Measurements from ENCODE around the gene RNF157.
"Not testable (repeated sequence)": the region's sequence is repeated elsewhere in the genome, so short reads cannot be mapped to it uniquely, and the experiment has no call there.

Gene RNF157

GRCh38 chr17:76254275-76254674 lies 14.0 kb upstream of the RNF157 start:
- DNase-seq (ENCODE audit: low read depth) = no peak

DNA sequence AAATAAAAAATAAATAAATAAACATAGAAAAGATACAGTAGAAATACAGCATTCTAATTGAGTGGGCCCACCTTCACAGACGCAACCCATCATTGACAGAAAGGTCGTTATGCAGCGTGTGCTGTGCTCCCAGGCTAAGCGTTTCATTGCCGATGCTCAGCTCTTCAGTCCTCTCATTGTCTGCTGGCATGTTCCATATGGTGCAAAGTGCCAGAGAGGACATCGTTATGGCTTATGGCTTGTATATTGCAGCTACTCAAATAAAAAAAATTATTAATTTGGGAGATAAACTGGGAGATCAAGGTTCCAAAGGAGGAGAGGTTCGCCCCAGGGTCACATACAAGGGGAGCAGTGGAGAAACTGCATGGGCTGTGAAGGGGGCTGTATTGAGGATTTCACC lies 13.5 kb upstream of the RNF157 start:
- no peak for DNase-seq (ENCODE audit: low read depth)

GRCh38 chr17:76252967-76253766 lies 12.9 kb upstream of the RNF157 start:
- DNase-seq (ENCODE audit: low read depth) = not testable (repeated sequence)

DNA sequence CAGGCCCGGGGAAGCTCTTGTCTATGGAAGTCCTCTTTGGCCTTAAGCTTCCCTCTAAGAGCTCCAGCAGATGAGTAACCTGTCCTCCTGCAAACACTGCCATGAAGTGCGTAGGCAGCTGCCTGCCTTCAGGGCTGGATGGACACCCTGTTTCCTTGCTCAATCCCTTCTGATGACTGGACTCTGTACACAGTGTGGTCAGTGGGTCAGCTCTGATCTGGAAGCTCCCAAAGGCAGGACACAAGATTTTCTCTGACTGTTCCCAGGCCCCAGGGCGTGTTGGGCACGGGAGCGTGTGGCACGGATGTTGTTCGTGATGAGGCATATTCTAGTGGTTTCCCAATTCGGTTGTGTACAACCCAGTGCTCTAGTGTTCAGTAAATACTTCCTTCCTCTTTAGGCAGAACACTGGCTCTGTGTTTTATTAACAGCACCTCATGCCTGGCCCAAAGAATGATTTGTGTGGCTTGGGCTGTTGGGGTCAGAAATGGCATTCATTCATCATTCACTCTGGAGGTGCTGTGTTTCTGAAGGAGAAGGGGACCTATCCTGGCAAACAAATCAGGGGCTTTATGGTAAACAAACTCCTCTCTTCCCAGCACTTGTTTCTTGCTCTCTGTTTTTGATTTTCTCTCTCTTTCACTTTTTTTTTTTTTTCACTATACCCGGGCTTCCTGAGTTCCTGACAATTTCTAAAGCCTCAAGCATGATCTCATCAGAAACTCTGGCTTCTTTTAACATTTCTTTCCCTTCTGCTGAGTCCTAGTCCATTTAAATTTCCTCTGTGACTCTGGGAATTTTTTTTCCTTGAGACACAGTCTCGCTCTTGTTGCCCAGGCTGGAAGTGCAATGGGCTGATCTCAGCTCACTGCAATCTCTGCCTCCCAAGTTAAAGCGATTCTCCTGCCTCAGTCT lies 12.0 kb upstream of the RNF157 start:
- no peak for DNase-seq (ENCODE audit: low read depth)

- no peak for DNase-seq (ENCODE audit: low read depth)
These were observed 11.3 kb upstream of the RNF157 start for GRCh38 chr17:76251478-76252039.

GRCh38 chr17:76250141-76250540 lies 9.8 kb upstream of the RNF157 start:
- no peak for DNase-seq (ENCODE audit: low read depth)

- DNase-seq (ENCODE audit: low read depth) = no peak
These were observed 7.9 kb upstream of the RNF157 start for GRCh38 chr17:76248013-76248782.

GRCh38 chr17:76247304-76247703 lies 7.0 kb upstream of the RNF157 start:
- DNase-seq (ENCODE audit: low read depth) = no peak

DNA sequence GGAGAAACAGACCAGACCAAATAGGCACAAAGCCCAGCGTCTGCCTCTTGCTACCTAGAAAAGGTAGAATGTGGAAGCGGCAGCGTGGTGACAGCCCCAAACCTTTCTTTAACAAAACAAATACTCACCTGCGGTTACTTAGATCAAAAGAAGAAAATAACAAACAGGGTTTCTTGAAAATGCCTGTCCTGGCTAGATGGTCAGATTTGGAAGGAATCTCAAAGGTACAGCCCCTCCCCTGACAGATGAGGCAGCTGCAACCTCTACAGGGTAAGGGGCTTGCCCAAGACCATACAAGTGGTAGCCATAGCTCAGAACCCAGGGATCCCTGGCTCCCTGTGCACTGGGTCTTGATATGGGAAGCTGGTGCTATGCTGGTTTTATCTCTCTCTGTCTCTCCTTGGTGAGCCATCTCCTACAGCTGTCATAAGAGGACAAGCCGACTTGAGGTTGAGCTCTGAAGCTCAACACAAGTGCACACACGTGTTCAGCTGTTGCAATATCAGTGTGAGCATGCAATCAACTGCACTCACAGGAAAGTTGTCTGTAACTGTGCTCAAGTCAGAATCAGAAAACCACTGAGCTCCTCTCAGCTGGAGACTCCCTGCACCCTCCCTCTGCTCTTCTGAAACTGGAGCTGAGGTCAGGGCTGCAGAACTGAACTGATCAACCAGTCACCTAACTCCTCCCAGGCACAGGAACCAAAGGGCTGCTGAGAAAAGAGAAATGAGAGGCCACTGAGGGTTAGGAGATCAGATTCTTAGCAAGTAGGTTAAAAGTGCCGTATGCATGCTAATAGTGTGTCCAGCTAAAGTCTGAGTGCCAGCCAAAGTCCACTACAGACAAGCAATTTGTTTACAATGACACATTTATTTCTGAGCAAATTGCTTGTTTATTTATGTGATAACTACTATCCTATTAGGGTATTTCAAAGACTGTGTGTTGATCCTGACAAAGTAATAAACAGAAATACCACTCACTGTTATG lies 6.1 kb upstream of the RNF157 start:
- DNase-seq (ENCODE audit: low read depth) = no peak

- not testable (repeated sequence) for DNase-seq (ENCODE audit: low read depth)
These were observed 4.4 kb upstream of the RNF157 start for GRCh38 chr17:76244721-76245120.

DNA sequence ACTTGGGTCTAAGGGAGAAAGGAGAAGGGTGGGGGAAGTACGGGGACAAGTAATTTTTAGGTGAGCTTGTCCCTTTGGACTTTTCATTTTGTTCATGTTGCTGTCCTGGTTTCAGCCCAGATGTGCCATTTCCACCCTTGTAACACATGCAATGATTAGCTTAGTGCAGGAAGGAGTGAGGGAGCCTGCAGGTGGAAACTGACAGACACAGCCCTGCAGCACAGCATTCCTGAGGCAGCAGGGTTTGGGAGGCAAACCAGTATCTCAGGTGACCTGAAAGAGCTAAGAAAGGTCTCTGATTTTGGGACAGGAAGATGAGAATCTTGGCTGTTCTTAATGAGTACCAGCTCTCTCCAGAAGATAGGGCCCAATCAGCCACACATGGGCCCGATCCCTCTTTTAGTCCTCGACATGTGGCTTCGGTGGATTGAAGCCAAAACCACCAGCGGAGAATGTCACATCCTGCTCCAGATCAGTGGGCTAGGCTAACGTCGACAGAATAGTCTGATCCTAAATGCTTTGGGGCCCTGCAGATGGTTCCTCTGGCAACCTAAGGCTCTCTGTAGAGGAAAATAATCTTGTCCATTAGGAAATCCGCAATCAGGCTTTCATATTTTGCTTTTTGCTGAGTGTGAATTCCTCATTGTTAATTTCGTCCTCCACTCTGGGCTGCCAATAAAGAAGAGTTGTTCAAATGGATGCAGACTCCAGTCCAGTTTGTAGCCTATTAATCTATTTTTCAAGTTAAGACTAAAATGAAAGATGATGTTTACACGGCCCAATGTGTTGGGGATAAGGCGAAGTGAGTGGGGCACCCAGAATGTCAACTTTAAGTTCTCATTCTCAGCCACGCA lies 3.8 kb upstream of the RNF157 start:
- DNase-seq (ENCODE audit: low read depth) = no peak

DNA sequence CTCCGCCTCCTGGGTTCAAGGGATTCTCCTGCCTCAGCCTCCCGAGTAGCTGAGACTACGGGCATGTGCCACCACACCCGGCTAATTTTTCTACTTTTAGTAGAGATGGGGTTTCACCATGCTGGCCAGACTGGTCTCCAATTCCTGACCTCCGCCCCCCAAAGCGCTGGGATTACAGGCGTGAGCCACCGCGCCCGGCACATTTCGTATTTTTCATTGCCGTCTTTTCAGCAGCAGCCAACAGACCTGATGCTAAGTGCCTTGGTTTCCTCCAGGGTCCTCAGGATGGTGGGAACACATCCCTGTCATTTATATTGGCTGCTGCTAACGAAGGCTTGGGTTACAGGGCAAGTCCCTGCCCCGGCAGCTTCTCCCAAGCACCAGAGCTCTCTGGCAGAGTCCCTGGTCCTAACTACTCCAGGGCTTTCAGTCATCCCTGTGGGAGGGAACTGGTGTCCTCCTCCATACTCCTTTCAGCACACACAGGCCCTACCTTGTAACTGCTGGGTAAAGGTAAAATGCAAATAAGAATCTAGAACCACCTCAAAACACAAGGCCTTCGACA lies 1.5 kb upstream of the RNF157 start:
- DNase-seq (ENCODE audit: low read depth) = no peak

GRCh38 chr17:76241204-76241538 lies 878 bp upstream of the RNF157 start:
- DNase-seq (ENCODE audit: low read depth) = no peak

DNA sequence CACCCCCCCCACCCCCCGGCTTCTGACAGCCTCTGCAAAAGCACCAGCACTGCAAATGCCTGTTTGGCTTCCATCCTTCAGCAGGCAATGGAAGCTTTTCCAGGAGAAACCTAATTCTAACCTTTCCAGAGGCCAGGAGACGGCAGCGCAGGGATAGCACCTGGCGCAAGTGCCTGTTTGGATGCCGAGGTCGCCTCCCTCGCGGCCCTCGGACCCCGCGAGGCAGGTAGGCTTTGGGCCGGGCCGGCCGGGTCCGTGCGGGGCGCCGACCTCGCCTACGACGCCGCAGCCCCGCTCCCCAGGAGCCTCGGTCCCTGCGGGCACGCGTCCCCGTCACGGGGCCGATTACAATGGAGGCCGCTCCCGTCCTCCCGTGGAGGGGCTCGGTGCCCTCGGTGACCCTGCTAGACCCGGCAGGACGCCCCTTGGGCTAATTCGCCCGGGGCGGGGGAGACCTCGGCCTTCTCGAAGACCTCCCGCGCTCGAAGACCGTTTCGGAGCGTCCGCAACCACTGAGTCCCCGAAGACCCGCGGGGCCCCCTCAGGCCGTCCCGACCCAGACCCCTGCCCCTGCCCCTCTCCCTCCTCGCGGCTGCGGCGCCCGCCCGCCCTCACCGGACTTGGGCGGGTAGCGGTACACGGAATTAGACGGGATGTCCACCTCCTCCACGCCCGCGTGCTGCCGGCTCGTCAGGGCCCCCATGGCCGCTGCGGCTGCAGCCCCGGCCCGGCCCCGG lies 587 bp downstream of the RNF157 start:
- no peak for DNase-seq (ENCODE audit: low read depth)

DNA sequence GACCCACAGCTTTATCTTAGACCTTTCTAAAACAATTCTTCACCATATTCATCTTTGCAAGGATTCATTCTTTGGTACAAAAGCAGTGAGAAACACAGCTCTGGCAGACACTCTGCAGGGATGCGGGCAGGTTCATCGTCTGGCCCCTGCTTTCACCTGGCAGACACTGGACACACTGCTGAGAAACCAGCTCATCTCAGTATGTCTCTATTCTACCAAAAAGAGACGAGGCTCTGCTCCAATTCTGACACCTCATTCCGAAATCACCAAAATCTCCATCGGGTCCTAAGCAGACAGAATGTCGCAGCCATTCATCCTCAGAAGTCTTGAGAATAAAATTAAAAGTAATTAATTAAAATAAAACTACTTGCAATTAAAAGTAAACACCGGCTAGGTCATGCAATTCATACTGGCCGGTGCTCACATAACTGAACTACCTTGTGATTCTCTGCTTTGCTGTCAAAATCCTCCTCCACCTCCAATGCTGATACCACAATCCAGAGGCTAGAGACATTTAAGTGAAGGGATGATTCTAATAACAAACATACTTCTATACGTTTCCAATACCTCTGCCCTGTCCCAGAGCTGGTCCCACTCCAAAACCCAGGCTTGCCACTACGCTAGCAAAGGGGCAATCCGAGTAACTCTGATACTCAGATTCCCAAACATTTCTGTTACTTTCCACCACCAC lies 1.3 kb downstream of the RNF157 start:
- DNase-seq (ENCODE audit: low read depth) = no peak

- no peak for DNase-seq (ENCODE audit: low read depth)
These were observed 2.4 kb downstream of the RNF157 start for GRCh38 chr17:76237859-76238313.

GRCh38 chr17:76236603-76237002 lies 3.7 kb downstream of the RNF157 start:
- no peak for DNase-seq (ENCODE audit: low read depth)

- DNase-seq (ENCODE audit: low read depth) = no peak
These were observed 4.4 kb downstream of the RNF157 start for GRCh38 chr17:76235883-76236282.

Measured in activated gamma-delta T cell treated with anti-CD3 and anti-CD28 coated beads, Interleukin-2, amount 50 U/mL, for 16 hours (primary cell).